Endothelial cell (in vitro differentiated cells): ENCODE data around the gene RPTOR. TPM values are rescaled to one million over a fixed set of nuclear protein-coding genes. Genes with fewer than 3 reads are reported as not detected.

Experiments
- DNase-seq: peaks from one replicate; pipeline ENCODE4 v3.0.0; 2021; ENCODE audit warnings: low spot score
- H3K27ac Mint-ChIP-seq: one replicate; pipeline ENCODE4 v1.8.0; 2021; ENCODE audit warnings: mixed read lengths, inconsistent platforms; ENCODE audit not compliant: unreplicated experiment
- H3K27me3 Mint-ChIP-seq: one replicate; pipeline ENCODE4 v1.8.0; 2021; ENCODE audit warnings: mild to moderate bottlenecking, moderate library complexity, mixed read lengths, inconsistent platforms; ENCODE audit not compliant: unreplicated experiment
- H3K36me3 Mint-ChIP-seq: one replicate; pipeline ENCODE4 v1.8.0; 2021; ENCODE audit warnings: mild to moderate bottlenecking, low read depth, mixed read lengths, inconsistent platforms; ENCODE audit not compliant: unreplicated experiment
- H3K4me1 Mint-ChIP-seq: one replicate; pipeline ENCODE4 v1.8.0; 2021; ENCODE audit warnings: mild to moderate bottlenecking, mixed read lengths, inconsistent platforms; ENCODE audit not compliant: unreplicated experiment
- H3K4me3 Mint-ChIP-seq: one replicate; pipeline ENCODE4 v1.8.0; 2021; ENCODE audit warnings: mild to moderate bottlenecking, mixed read lengths, inconsistent platforms; ENCODE audit not compliant: unreplicated experiment
- H3K9me3 Mint-ChIP-seq: one replicate; pipeline ENCODE4 v1.8.0; 2021; ENCODE audit warnings: mixed read lengths, inconsistent platforms; ENCODE audit not compliant: unreplicated experiment
- total RNA-seq: library from RNA; stranded (reverse); fragmentation: NEBNext Ultra II Directional; extraction: Animal tissue kit (Norgen Biotek cat#: 25700); gene quantifications from one replicate; pipeline ENCODE4 v1.2.1, GENCODE V29; 2021; ENCODE audit not compliant: unreplicated experiment
- TF ChIP-seq, protein P1 (sequence below): fragments of 200-600 bp; sonication (generic); IDR thresholded peaks from one replicate; pipeline ENCODE4 v1.5.0; 2021; ENCODE audit warnings: antibody characterized with exemption; ENCODE audit not compliant: unreplicated experiment

The RPTOR gene
- total RNA-seq, 1 donor from 2014 or later, result 36.7 TPM

DNA sequence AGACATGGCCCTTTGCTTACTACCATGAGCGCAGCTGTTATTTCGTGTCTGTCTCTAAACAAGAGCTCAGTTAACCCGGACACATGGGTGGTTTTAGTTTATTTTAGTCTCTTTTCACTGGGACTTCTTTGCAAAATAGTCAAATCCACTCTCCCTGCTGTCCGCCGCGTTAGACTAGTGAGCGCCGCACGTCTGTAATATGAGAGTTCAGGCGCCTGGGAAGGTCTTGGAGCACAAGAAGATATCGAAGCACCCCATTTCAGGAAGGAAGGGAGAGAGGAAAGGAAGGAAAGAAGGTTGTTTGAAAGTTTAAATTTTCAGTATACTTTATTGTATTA is 336.0 kb downstream of the RPTOR start:
- DNase-seq, result no peak
- Mint-ChIP-seq H3K27me3 (peaks cover 4% of the 10 kb centered on the region), H3K27ac (no peak overlapping the region), H3K4me1 (no peaks in the 10 kb centered on the region), H3K36me3 (peaks cover 30% of the 10 kb centered on the region), H3K9me3 (no peaks in the 10 kb centered on the region), H3K4me3 (no peak overlapping the region)
- TF ChIP-seq, protein P1, sequence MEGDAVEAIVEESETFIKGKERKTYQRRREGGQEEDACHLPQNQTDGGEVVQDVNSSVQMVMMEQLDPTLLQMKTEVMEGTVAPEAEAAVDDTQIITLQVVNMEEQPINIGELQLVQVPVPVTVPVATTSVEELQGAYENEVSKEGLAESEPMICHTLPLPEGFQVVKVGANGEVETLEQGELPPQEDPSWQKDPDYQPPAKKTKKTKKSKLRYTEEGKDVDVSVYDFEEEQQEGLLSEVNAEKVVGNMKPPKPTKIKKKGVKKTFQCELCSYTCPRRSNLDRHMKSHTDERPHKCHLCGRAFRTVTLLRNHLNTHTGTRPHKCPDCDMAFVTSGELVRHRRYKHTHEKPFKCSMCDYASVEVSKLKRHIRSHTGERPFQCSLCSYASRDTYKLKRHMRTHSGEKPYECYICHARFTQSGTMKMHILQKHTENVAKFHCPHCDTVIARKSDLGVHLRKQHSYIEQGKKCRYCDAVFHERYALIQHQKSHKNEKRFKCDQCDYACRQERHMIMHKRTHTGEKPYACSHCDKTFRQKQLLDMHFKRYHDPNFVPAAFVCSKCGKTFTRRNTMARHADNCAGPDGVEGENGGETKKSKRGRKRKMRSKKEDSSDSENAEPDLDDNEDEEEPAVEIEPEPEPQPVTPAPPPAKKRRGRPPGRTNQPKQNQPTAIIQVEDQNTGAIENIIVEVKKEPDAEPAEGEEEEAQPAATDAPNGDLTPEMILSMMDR, result no peak

- TF ChIP-seq, protein P1, result no peak
- H3K4me3 Mint-ChIP-seq, result peak overlapping the region; percentile 42
- H3K36me3 Mint-ChIP-seq, result peaks cover 35% of the 10 kb centered on the region
- H3K4me1 Mint-ChIP-seq, result no peaks in the 10 kb centered on the region
- H3K9me3 Mint-ChIP-seq, result no peaks in the 10 kb centered on the region
- H3K27ac Mint-ChIP-seq, result no peak overlapping the region
- DNase-seq, result no peak
- H3K27me3 Mint-ChIP-seq, result peaks cover 4% of the 10 kb centered on the region
Measured at GRCh38 chr17:80881306-80881705, 336.7 kb downstream of the RPTOR start.

- DNase-seq, result no peak
- no peaks in the 10 kb centered on the region for H3K4me1 Mint-ChIP-seq
- H3K4me3 Mint-ChIP-seq, result no peak overlapping the region
- H3K36me3 Mint-ChIP-seq, result peaks cover 32% of the 10 kb centered on the region
- peaks cover 4% of the 10 kb centered on the region for H3K27me3 Mint-ChIP-seq
- TF ChIP-seq, protein P1, result no peak
- no peaks in the 10 kb centered on the region for H3K9me3 Mint-ChIP-seq
- no peak overlapping the region for H3K27ac Mint-ChIP-seq
Measured at GRCh38 chr17:80882323-80882722, 337.7 kb downstream of the RPTOR start.

DNA sequence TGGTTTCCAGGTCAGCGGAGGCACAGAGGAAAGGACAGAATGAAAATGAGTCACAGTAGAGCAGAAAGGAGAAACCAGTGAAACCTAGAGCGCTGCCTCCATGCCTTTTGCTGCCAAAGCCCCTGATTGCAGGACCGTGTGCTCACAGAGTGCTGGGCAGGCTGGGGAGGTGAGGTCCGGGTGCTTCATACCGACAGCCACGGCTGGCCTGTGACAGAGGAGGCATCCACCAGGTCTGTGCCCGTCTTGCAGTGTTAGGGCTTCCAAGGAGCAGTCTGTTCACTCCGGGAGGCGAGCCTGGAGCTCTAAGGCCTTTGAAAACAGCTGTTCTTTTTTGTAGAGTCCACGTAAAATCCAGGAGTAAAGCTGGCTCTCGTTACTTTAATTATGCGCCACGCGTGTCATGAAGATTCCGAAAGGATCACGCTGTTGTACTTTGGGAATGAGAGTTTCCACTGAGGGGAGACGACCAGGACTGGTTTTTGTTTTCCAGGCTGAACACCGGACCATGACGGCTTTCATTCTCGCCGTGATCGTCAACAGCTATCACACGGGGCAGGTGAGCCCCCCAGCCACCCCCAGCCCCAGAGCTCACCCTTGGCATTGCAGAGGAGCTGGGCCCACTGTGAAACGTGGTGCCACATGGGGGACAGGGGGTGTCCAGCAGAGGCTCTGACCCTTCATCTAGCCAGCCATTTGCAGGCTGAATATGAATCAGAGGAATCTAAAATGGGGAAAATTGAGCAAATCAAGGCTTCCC is 338.5 kb downstream of the RPTOR start:
- peaks cover 4% of the 10 kb centered on the region for H3K27me3 Mint-ChIP-seq
- TF ChIP-seq, protein P1, result no peak
- no peaks in the 10 kb centered on the region for H3K4me1 Mint-ChIP-seq
- peak overlapping the region; percentile 11 for H3K4me3 Mint-ChIP-seq
- peaks cover 28% of the 10 kb centered on the region for H3K36me3 Mint-ChIP-seq
- DNase-seq, result no peak
- no peak overlapping the region for H3K27ac Mint-ChIP-seq
- H3K9me3 Mint-ChIP-seq, result no peaks in the 10 kb centered on the region
